ENCODE measurements around the gene SINHCAF. TPM values are rescaled to one million over a fixed set of nuclear protein-coding genes. Genes with fewer than 3 reads are reported as not detected.

SINHCAF gene
- total and polyA plus RNA-seq, 2 of the 8 experiments (the other 6 are each of a cell fraction or from before 2014, with no cell fraction given), result 138 to 576 TPM

DNA sequence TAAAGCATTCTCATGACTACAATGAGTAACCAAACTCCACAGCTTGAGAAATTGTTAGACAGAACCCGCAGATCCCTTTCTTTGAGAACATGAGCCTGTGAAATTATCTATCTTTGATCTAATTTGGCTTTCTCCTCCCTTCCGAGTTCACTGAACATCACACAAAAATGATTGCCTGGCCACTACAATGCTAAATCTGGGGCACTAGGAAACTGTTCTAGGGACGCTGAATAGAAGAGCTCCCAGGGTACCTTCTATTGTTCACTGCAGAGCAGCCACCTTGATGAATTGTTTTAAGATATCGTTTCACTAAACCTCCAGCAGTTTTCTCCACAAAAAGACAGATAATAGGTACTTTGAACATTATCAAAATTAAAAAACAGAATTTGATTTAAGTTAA lies 47.5 kb downstream of the SINHCAF start:
- H3K14ac ChIP-seq (ENCODE audit: insufficient read length), result no peak overlapping the region
- H3K56ac ChIP-seq (replicated peaks; ENCODE audit: insufficient read length, low read depth, low read length), result no peak overlapping the region
- peaks cover 0 to 4% of the 10 kb centered on the region in 2 experiments for H4K20me1 ChIP-seq (replicated peaks in 1 of 2; ENCODE audit: control insufficient read depth in 1 of 2, insufficient read depth in 2 of 2, low read length in 2 of 2)
- no peak overlapping the region for H2BK15ac ChIP-seq (ENCODE audit: low read length)
- no peak for TF ChIP-seq SAP30 (IDR thresholded peaks at IDR 0.05; ENCODE audit: insufficient read depth, insufficient replicate concordance, low read length)
- no peak for TF ChIP-seq NANOG (IDR thresholded peaks at IDR 0.05; ENCODE audit: insufficient read depth, low read depth, low read length, poor library complexity, severe bottlenecking)
- TF ChIP-seq JUN (IDR thresholded peaks at IDR 0.05; ENCODE audit: low read depth, low read length), result no peak
- H3K9ac ChIP-seq (replicated peaks in 1 of 4; ENCODE audit: extremely low read depth in 1 of 4, low read depth in 3 of 4, low read length in 3 of 4), result no peak overlapping the region
- H4K8ac ChIP-seq (ENCODE audit: extremely low read depth, insufficient read depth, low read length), result no peak overlapping the region
- no peak overlapping the region for H3K4ac ChIP-seq (replicated peaks; ENCODE audit: insufficient read length, low read depth, low read length)
- H3K18ac ChIP-seq (ENCODE audit: extremely low read depth, low read length), result no peak overlapping the region
- H3K27me3 ChIP-seq (replicated peaks in 1 of 4; ENCODE audit: control insufficient read depth in 3 of 4, extremely low read depth in 1 of 4, insufficient read depth in 3 of 4, low read length in 3 of 4), result no peaks in the 10 kb centered on the region
- 84% methylated on average over 4 of the region's 4 CpGs; no CpG with 5 or more reads in 1 of the 2 experiments for WGBS, 2 experiments (ENCODE audit: extremely low coverage in 1 of 2, insufficient coverage in 1 of 2, insufficient read length in 1 of 2, insufficient replicate concordance in 2 of 2, low coverage in 1 of 2, low lambda C conversion rate in 2 of 2, missing lambda C conversion rate in 1 of 2)
- H3K4me3 ChIP-seq (ENCODE audit: extremely low read depth in 1 of 4, insufficient read depth in 2 of 4, low read depth in 3 of 4, low read length in 4 of 4), result no peak overlapping the region
- H2BK5ac ChIP-seq (ENCODE audit: low read depth, low read length), result no peak overlapping the region
- H3K27ac ChIP-seq (ENCODE audit: low read depth, low read length), result no peak overlapping the region
- H3K4me1 ChIP-seq (replicated peaks in 1 of 4; ENCODE audit: control insufficient read depth in 3 of 4, insufficient read depth in 4 of 4, low read length in 3 of 4), result no peaks in the 10 kb centered on the region; a peak in 1 of 7 replicates
- no peak overlapping the region for H2BK12ac ChIP-seq (ENCODE audit: low read depth, low read length)
- H3K36me3 ChIP-seq (ENCODE audit: control insufficient read depth in 2 of 4, insufficient read depth in 4 of 4, low read length in 3 of 4), result peaks cover 5 to 40% (median 18%) of the 10 kb centered on the region in 4 experiments; a peak in 7 of 8 replicates
- no peak overlapping the region for H3K4me2 ChIP-seq (ENCODE audit: insufficient read depth in 1 of 2, low read depth in 2 of 2, low read length in 2 of 2)
- no peak overlapping the region for H2BK20ac ChIP-seq (ENCODE audit: low read length)
- H3K79me1 ChIP-seq (ENCODE audit: low read depth, low read length), result no peaks in the 10 kb centered on the region
- no peak overlapping the region for H4K91ac ChIP-seq (replicated peaks; ENCODE audit: insufficient read length, low read length)
- H4K5ac ChIP-seq (ENCODE audit: insufficient read length, low read depth, low read length), result no peak overlapping the region
- ChIA-PET POLR2A (ENCODE audit: partially characterized antibody) (interaction anchor here (0.5 to 2.6 kb wide), 7 partner anchors 12 to 84 kb away, joined by 3 to 15 read pairs (median 4); partner anchors contain the start of gene SINHCAF), CTCF (ENCODE audit: partially characterized antibody) (interaction anchor here (1.1 kb wide), 1 partner anchor 27 kb away, joined by 5 read pairs; no protein-coding TSS in a partner anchor)
- DNase-seq (ENCODE audit: low read depth in 1 of 2, low spot score in 2 of 2) (no peak), FAIRE-seq (no peak)
- no peak overlapping the region for H2AFZ ChIP-seq (ENCODE audit: low read length)
- no peak overlapping the region for H2AK5ac ChIP-seq (ENCODE audit: low read depth, low read length)
- H3K9me3 ChIP-seq (ENCODE audit: insufficient read depth in 2 of 2, low read depth in 1 of 2, low read length in 1 of 2), result no peaks in the 10 kb centered on the region
- no peaks in the 10 kb centered on the region for H3K23me2 ChIP-seq (ENCODE audit: low read depth, low read length)
- H3K23ac ChIP-seq (ENCODE audit: insufficient read length), result no peak overlapping the region
- H3K79me2 ChIP-seq (ENCODE audit: control insufficient read depth in 1 of 2, insufficient read depth in 2 of 2, low read length in 2 of 2), result peaks cover 0 to under 1% of the 10 kb centered on the region in 2 experiments; a peak in 1 of 4 replicates
- H2BK120ac ChIP-seq (replicated peaks; ENCODE audit: low read depth, low read length), result no peak overlapping the region
